HG02943 (cell line): Measurements from ENCODE around the gene MEF2B.
A peak's percentile ranks its signal among the peaks of the same experiment; 100 is the strongest.

ENCODE experiments used
- ATAC-seq: cut with Tn5 transposase; IDR thresholded peaks from one replicate; pipeline ENCODE4 v1.9.1; 2021; ENCODE audit warnings: mild to moderate bottlenecking, low read depth, moderate library complexity; ENCODE audit not compliant: unreplicated experiment

Gene MEF2B

DNA sequence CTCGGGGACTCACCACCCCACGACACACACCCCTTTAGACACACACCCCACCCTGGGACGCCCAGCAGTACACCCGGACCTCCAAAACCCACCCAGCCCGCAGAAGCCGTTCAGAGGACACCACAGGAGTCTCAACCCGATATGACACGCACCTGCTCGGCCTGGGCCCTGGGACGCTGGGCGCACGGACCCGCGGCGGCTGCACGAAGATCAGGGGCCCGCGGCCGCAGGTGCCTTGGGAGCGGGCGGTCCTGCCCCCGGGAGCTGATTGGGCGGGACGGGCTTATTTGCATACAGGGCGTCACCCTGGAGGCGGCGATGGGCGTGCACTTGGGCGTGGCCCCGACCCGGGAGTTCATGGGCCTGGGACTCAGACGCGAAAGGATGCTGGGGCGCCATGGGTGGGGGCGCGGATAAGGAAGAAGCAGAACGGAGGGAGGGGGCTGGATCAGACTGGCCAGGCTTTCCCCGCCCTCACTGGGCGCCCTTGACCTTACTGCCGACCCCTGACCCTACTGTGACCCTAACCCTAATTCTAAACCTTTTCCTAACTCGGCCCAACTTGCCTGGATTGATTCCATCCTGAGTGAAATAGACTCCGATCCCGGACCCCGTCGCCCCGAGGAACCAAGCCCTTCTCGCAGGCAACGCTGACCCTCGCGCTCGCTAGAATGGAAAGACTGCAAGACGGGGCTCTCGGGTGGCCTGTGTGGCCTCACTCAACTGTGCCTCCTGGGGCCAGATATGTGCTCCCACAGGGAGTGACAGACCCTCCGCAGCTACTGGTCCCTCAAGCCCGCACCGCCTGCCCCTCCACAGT lies at the start of gene MEF2B:
Gene MEF2B, minus strand, starts transcription at position 211 of the 820 bp plus-strand sequence. CDS start 19,528 bp downstream, outside the sequence.
- peak; percentile 79 for ATAC-seq

DNA sequence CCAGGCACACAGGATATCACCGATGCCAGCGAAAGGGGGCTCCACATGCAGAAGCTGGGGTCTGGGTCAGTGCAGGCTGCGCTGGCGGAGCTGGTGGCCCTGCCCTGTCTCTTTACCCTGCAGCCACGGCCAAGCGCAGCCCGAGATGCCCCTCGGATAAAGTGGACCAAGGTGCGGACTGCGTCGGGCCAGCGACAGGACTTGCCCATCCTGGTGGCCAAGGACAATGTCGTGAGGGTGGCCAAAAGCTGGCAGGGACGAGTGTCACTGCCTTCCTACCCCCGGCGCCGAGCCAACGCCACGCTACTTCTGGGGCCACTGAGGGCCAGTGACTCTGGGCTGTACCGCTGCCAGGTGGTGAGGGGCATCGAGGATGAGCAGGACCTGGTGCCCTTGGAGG lies 48.8 kb upstream of the MEF2B start:
- ATAC-seq, result no peak

DNA sequence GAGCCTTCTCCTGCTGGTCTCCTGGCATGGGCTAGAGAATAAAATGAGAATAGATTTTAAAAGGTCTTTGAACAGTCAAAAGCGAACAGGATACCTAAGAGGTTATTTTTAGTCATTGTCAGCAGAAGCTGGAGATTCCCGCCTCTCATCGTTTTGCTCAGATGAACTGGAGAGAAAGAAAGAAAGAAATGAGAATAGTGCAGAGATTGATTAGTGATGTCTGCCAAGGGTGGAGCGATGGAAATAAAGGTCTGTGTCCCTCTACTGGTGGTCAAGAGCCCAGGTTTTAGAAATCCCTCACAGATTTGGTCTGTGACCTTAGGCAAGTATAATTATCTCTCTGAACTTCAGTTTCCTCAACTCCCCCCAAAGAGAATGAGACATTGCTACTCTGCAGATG lies 47.0 kb upstream of the MEF2B start:
- no peak for ATAC-seq

DNA sequence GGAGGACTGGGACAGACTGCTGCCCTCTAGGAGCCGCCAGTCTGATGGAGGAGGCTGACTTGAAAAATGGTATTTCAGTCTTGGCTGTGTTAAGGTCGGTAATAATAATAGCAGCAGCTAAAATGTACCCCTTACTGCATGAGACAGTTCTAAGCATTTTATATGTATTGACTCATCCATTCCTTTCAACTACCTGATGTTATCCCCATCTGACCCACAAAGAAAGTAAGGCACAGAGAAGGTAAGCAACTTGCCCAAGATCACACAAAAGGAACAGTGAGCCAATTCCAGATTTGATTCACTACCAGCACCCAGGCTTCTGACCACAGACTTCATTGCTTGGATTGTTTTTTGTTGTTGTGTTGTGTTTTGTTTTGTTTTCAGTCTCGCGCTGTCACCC lies 45.7 kb upstream of the MEF2B start:
- no peak for ATAC-seq

DNA sequence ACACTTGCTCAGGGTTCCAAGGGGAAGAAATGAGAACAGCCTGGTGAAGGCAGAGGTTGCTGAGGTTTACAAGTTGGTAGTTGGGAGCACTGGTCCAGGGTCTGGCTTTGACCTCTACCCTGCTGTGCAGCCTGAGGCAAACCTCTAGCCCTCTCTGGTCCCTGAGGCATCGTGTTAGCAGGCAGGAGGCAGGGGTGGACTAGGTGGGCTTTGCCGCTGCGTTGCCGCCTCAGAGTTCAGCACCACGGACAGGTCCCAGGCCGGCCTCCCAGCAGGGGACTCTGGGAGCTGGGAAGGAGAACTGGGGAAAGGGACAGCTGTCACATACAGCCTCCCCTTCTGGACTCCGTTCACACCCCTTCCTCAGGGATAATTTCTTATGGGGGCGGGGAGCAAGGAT lies 44.8 kb upstream of the MEF2B start:
- no peak for ATAC-seq

DNA sequence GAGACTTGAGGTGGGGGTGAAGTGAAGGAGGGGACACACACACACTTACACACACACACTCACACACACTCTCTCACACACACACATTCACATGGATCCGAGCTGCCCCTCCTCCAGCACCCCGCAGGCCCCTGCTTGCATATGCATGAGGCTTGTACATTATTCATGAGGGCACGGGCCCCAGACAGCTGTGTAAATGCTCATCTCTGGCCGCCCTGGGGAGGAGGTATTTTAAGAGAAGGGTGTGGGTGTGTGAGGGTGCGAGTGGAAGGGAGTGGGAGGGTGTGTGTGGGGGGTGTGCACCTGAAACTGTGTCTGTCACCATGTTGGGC lies 44.1 kb upstream of the MEF2B start:
- ATAC-seq, result no peak

DNA sequence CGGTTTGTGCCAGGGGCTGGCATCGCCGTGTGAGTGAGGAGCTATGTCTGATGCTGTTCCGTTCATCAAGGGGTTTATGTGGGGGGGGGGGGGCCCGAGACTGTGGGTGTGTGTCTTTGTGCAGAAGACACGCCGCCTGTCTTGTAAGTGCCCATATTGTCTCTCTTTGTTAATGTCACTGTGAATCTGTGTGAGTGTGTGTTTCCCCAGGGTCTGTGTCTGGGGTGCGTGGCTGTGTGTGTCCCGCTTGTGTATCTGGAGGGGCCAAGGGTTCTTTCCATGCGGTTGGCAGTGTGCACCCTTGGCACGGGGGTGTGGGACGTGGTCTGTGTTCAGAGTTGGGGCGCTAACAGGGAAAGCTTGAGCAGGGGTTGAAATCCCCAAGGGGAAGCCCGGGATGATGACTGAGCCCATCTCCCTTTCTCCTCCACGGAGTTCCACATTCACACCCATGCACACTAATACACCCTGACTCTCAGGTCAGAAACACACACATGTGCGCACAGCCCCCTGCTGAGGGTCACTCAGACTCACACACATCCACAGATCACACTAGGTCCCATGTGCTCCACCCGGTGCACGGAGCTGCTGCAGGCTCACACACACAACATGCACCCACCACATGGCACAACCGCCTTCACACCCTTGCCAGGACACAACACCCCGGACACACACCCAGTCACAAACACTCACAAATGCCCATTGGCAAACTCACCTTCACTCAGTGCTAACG lies 43.5 kb upstream of the MEF2B start:
- no peak for ATAC-seq

DNA sequence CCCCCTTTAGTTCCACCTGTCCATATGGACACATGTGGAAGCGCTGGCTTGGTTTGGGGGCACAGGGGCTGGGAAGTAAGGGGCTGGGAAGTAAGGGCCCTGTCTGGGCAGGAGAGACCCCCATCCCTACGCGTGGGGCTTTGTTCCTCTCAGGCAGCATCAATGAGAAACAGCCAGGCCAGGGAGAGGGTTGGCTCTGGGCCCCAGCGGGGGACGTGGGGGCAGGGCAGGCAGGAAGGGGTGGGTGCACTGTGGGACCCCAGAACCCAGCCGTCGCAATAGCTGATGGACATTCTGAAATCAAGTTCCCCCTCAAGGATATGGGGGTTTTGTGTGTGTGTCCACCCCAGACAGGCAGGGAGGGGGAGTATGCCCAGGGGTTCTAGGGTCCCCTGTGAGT lies 42.9 kb upstream of the MEF2B start:
- no peak for ATAC-seq

DNA sequence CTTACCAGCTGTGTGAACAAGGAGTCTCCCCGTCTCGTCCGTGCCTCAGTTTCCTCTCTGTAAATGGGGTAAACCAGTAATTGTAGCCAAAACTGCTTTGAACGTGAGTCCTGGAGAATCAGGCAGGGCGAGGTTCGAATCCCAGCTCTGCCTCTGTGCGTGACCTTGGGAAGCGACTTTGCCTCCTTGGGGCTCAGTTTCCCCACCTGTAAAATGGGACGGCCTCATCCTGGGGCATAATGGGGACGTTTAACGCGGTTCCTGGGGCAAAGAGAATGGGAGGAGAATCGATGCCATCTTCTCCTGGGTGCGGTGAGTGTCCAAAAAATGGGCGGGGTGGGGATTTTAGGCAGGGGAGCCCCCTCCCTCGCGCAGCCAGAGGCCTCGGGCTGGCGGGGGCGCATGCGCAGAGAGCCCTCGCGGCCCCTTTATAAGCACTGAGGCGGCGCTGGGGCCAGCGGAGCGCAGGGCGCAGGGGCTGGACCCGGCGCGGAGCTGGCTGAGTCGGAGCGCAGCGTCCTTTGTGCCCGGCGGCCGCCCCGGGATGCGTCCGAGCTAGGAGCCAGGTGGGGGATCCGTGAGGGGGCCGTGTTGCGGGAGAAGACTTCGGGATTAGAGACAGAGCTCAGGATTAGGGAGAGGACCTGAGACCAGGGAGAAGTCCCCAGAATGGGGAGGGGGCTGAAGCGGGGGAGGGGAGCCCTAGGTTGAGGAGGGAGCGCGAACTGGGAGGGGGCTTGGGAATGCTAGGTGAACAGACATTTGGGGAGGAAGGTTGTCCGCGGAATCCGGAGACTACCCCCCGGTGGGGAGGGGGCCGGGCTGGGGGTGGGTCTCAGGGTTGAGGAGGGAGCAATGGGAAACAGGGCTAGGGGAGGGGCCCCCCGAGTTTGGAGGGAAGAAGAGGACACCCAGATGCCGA lies 41.7 kb upstream of the MEF2B start, which contains the start of gene NCAN:
Gene NCAN, plus strand, starts transcription at position 460 of the 922 bp plus-strand sequence. CDS start 4,996 bp downstream, outside the sequence.
- no peak for ATAC-seq

DNA sequence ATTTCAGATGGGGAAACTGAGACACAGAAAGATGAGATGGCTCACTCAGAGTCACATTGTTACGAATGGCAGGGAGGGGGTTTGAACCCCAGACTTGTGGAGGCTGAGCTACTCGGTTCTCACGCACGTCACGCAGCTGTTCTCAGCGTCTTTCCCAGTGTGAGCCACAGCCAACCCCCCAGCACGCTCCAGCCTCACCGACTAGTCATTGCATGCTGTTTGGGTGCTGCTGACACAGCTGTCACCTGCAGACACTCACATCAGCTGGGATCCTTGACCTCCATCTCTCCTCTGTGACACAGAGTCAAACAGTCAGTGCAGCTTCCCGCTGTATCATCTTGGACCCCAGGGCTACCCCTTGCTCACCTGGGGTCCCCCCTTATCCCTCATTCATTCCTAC lies 39.3 kb upstream of the MEF2B start:
- no peak for ATAC-seq

DNA sequence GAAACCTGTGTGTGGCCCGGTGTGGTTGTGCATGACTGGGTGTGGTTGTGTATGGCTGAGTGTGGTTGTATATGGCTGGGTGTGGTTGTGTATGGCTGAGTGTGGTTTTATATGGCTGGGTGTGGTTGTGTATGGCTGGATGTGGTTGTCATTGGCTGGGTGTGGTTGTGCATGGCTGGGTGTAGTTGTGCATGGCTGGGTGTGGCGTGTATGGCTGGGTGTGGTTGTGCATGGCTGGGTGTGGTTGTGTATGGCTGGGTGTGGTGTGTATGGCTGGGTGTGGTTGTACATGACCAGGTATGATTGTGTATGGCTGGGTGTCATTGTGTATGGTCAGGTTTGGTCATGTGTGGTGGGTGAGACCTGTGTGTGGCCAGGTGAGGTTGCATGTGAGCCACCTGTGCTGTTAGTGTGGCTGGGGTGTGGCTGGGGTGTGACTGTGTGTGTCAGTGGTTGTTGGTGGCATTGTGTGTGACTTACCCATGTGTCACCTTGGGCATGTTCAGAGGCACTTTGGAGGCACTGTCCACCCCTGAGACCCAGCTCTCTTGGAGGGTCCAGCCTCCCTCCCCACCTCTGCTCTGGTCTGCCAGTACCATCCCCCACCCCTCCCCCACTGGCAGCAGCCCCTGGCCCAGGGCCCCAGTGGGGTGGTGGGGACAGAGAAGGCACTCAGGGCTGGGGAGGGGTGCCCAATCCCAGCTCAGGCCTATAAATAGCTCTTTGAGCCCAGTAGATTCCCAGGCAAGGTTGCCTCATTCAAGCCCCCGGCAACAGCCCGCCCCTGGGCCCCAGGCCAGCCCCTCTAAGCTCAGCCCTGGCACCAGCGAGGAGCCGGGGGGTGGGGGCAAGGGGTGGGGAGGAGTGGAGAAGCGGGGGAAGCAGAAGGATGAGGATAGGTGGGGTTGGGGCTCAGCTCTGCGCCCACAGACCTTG lies 37.8 kb upstream of the MEF2B start:
- no peak for ATAC-seq

DNA sequence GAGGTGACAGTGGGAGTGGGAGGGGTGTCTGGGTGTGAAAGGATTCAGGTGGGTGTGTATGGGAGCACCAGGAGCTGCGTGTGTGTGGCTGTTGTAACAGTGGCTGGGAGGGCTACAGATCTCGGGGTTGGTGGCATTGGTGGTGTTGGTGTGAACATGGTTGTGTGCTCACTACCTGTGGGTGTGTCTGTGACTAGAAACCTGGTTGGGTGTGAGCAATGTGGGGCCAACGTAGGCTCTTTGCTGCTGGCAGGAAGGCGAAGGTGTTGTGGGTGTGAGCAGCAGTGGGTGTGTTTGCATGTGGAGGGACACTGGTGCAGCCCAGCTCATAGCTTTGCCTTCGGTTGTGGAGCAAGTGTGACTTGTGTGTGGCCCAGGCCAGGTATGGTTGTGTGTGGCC lies 36.9 kb upstream of the MEF2B start:
- no peak for ATAC-seq

DNA sequence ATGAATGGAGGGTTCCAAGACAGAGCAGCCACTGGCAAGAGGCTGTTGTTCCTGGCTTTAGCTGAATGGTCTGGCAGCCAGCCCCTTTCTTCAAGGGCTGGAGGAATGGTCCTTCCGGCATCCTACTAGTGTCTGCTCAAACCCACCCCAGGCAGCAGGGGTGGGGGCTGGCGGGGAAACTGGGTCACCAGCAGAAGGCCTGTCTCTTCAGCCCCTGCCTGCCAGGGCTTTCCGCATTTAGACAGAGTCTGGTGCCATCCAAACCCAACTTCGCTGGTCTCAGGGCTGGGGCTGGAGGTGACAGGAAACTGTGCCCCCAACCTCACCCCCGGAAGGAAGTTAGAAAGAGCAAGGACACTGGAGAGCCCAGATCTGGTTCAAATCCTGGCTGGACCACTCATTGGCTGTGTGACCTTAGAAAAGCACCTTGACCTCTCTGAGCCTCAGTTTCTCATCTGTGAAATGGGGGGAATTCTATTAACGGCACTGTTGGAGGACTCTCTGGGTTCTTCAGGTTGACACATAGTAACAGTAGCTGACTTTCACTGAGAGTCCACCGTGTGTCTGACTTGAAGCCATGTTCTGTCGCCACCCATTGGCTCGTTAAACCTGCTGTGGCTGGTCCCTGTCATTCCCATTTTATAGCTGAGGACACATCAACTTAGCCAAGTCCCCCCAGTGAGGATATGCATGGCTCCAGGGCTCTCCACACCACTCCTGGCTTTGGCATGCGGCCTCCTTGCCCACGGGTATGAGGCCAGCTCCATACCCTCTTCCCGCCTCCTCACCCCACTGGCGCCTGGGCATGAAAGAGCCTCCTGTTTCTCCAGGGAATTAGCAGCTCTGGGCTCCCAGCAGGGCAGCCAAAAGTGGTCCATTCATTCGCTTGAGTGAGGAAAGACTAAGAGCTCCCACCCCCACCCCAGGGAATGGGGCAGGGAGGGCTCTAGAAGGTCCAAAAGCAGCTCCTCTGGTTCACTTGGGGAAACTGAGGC lies 35.6 kb upstream of the MEF2B start:
- ATAC-seq, result no peak

DNA sequence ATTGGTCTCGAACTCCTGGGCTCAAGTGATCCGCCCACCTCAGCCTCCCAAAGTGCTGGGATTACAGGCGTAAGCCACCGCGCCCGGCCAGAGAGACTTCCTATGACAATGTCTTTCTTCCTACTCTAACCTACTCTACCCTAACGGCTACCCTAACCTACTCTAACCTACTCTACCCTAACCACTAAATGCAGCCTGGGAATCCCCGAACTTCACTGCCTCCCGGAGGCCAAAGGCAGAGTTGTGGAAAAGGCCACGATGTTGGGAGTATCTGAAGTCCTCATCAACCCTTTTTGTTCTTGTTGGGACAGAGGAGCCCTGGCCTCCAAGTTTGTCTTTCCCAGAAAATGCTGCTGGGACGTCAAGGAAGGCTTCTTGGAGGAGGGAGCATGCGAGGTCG lies 34.1 kb upstream of the MEF2B start:
- no peak for ATAC-seq

DNA sequence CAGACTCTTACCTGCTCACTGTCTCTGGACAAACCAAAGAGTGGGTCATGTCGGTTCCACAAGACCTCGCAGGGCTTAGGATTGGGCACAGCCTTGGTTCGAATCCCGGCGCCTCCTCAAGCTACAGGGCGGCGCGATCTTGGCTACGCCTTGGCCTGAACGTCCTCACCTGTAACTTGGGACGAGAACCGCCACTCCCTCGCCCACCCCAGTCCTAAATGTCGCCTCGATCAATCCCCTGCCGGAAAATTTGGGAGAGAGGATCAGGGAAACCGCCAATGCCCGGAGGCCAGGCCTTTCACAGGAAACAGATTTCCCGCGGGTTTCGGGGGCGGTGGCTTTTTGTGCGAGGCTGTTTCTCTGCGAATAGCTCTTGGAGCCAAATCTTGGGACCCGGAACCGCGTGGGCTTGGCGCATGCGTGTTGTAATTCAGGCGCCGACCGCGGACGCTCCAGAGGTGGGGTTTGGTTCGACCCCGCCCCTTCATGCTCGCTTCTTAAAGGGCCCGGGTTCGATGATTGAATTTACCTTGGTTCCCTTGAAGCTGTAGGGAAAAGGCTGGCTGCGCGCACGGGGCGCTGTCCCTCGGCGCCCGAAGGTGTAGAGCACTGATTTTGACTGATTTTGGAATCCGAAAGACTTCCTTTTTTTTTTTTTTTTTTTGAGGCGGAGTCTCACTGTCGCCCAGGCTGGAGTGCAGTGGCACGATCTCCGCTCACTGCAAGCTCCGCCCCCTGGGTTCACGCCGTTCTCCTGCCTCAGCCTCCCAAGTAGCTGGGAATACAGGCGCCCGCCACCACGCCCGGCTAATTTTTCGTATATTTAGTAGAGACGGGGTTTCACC lies 33.2 kb upstream of the MEF2B start, which contains the start of gene NR2C2AP:
Gene NR2C2AP, minus strand, starts transcription at position 403 of the 845 bp plus-strand sequence. Its CDS starts 354 bp downstream, at position 49.
- ATAC-seq, result peak; percentile 80

DNA sequence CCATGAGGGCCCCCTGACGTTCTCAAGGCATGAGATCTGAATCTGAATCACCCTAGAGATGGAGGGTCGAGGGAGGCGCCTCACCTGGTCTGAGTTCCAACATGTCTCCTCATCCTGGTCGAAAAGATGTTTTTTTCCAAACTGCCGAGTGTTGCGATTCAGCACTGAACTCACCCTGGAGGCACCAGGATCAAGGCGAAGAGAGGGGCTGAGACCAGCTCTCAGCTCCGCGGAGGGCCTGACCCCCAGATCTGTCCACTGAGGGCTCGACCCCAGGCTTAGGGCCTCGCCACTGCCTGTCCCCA lies 32.6 kb upstream of the MEF2B start:
- peak; percentile 11 for ATAC-seq

DNA sequence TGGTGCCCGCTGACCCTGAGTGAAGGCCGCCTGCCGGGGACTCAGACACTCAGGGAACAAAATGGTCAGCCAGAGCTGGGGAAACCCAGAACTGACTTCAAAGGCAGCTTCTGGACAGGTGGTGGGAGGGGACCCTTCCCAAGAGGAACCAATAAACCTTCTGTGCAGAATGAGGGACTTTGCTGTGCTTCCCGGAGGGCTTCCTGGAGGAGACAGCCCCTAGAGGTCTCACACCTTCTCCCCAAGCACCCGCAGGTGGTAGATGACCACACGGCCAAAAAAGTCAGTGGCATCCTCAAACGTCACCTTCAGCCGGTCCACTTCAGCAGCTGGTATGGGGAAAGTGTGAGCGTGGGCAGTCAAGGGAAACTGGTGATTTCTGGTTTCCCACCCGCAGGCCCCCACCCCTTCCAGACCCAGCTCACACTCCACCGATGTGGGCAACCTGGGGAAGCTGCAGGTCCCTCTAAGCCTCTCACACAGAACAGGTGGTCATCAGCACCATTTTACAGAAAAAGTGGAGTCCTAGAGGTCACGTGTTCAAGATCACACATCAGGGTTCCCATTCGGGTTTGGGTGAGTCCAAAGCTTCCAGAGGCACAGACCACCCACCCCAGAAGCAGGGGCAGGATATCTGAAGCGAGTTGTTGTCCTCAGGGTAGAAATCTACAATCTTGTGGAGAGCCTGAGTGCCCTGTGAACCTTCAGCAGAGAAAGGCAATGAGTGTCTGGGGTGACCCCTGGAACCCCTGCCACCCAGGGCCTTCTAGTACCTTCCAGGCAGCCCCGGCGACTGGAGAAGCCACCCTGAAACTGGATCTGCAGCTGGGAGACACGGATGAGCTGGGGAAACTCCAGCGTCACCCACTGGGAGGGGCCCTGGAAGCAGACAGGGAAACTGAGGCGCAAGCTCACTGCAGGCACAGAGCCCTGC lies 31.9 kb upstream of the MEF2B start:
- ATAC-seq, result no peak
